Epithelial cell of prostate (primary cell): ENCODE results near the gene AURKAIP1.

Experiments used
- DNase-seq: peaks from one replicate; pipeline ENCODE4 v3.0.0-alpha.2; 2011; ENCODE audit warnings: low read depth, low spot score
- H3K27ac ChIP-seq: fragments of 450-650 bp; 2 replicates; pipeline ENCODE4 v1.5.1; 2017; ENCODE audit warnings: mild to moderate bottlenecking

Gene AURKAIP1

GRCh38 chr1:1324524-1325287 lies 50.3 kb downstream of the AURKAIP1 start, which contains the start of the genes CPTP and INTS11:
Gene CPTP, plus strand, starts transcription at chr1:1324802. Its CDS starts 2,109 bp downstream, at chr1:1326911.
Gene INTS11, minus strand, starts transcription at chr1:1324660. Its CDS starts 52 bp downstream, at chr1:1324608.
- DNase-seq, result no peak
- peak within 1 kb of the TSS; percentile 89 for H3K27ac ChIP-seq

DNA sequence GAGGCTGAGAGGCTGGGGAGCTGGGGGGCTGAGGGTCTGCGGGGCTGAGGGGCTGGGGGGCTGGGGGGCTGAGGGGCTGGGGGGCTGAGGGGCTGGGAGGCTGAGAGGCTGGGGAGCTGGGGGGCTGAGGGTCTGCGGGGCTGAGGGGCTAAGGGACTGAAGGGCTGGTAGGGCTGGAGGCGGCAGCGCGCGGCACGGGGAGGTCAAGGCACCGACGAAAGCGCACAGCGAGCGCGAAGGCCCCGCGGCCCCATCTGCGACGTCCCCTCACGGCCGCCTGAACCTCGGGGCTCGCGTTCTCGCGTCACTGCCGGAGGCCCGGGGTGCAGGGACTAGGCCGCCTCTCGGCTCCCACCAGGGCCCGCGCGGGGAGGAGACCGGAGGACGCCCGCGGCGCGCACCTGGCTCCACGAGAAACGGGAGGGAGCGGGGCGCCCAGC lies 50.9 kb downstream of the AURKAIP1 start:
- H3K27ac ChIP-seq, result peak overlapping the region; percentile 89
- DNase-seq, result no peak
